GM21717 (cell line): ENCODE measurements around the gene SMS.
"Not testable (repeated sequence)": the region's sequence is repeated elsewhere in the genome, so short reads cannot be mapped to it uniquely, and the experiment has no call there.

Experiments
- ATAC-seq: cut with Tn5 transposase; IDR thresholded peaks from one replicate; pipeline ENCODE4 v1.9.1; 2021; ENCODE audit warnings: mild to moderate bottlenecking, moderate library complexity; ENCODE audit not compliant: unreplicated experiment

SMS gene

GRCh38 chrX:21949689-21950088, 9.2 kb downstream of the SMS start:
- no peak for ATAC-seq

GRCh38 chrX:21950557-21950956, 10.0 kb downstream of the SMS start:
- not testable (repeated sequence) for ATAC-seq

GRCh38 chrX:21952624-21953023, 12.1 kb downstream of the SMS start:
- ATAC-seq: no peak

- ATAC-seq: not testable (repeated sequence)
These were observed 12.8 kb downstream of the SMS start for GRCh38 chrX:21953195-21953830.

GRCh38 chrX:21955403-21956189, 15.1 kb downstream of the SMS start:
- no peak for ATAC-seq

- ATAC-seq: no peak
These were observed 16.3 kb downstream of the SMS start for GRCh38 chrX:21956783-21957182.

- no peak for ATAC-seq
These were observed 17.7 kb downstream of the SMS start for GRCh38 chrX:21958187-21958586.

GRCh38 chrX:21958916-21959315, 18.4 kb downstream of the SMS start:
- ATAC-seq: no peak

- no peak for ATAC-seq
These were observed 19.0 kb downstream of the SMS start for GRCh38 chrX:21959362-21960051.

GRCh38 chrX:21960569-21961541, 20.3 kb downstream of the SMS start:
- no peak for ATAC-seq

- no peak for ATAC-seq
These were observed 21.9 kb downstream of the SMS start for GRCh38 chrX:21962361-21962760.

- ATAC-seq: no peak
These were observed 22.8 kb downstream of the SMS start for GRCh38 chrX:21963269-21963668.

- ATAC-seq: no peak
These were observed 23.4 kb downstream of the SMS start for GRCh38 chrX:21963731-21964405.

GRCh38 chrX:21966866-21967265, 26.4 kb downstream of the SMS start:
- ATAC-seq: no peak

GRCh38 chrX:21968333-21968732, 27.8 kb downstream of the SMS start:
- no peak for ATAC-seq

GRCh38 chrX:21970326-21970725, 29.8 kb downstream of the SMS start:
- ATAC-seq: no peak

GRCh38 chrX:21972046-21972445, 31.5 kb downstream of the SMS start:
- no peak for ATAC-seq

- no peak for ATAC-seq
These were observed 32.2 kb downstream of the SMS start for GRCh38 chrX:21972721-21973120.

- ATAC-seq: no peak
These were observed 33.0 kb downstream of the SMS start for GRCh38 chrX:21973321-21974010.

- peak; percentile 69 for ATAC-seq
These were observed 33.5 kb downstream of the SMS start for GRCh38 chrX:21974011-21974385.
